HG02870 (cell line): ENCODE data around the gene OR2H2.

ENCODE experiments used
- ATAC-seq: cut with Tn5 transposase; IDR thresholded peaks from one replicate; pipeline ENCODE4 v1.9.1; 2021; ENCODE audit warnings: mild to moderate bottlenecking, moderate library complexity; ENCODE audit not compliant: unreplicated experiment

The OR2H2 gene

GRCh38 chr6:29590218-29590808, 5.4 kb downstream of the OR2H2 start:
- no peak for ATAC-seq

GRCh38 chr6:29591677-29592076, 6.8 kb downstream of the OR2H2 start:
- ATAC-seq = no peak

GRCh38 chr6:29593199-29593855, 8.4 kb downstream of the OR2H2 start:
- no peak for ATAC-seq

DNA sequence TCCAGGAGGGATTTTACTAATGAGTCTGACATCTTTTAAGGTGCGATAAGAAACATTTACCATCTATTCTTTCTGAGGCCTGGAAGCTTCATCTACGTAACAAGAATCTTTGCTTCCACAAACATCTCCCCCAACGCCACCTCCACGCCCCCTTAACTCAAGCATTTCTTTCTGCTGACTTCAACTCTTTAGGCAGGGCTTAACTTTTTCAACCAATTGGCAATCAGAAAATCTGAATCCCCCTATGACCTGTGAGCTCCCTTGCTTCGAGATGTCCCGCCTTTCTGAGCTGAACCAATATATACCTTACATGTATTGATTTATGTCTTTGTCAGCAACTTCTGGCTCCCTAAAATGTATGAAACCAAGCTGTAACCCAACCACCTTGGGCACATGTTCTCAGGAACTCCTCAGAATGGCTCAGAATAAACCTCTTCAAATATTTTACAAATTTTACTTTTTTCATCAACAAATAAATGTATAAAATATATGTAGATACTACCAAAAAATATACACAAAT, 11.5 kb downstream of the OR2H2 start:
- no peak for ATAC-seq

- no peak for ATAC-seq
Observed at GRCh38 chr6:29597184-29597583, 12.3 kb downstream of the OR2H2 start.

DNA sequence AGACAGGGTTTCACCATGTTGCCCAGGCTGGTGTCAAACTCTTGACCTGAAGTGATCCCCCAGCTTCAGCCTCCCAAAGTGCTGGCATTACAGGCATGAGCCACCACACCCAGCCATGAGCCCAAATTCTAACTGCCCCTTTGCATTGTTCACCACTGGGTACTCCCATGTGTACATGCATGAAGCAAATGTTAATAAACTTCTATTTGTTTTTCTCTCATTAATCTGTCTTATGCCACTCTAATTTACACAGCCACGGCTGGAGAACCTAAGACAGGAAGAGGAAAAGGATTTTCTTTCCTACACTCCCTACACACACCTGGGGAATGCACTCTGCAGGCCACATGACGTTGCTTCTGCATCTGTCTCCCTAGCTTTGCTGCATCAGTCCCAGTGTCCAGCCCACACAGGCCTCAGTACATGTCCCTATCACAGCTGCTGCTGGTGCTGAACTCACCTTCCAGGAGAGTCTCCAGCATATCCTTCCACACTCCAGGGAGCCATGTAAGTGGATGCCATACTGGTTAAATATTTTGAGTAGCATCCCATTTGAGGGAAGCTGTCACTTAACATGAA, 13.3 kb downstream of the OR2H2 start:
- no peak for ATAC-seq

DNA sequence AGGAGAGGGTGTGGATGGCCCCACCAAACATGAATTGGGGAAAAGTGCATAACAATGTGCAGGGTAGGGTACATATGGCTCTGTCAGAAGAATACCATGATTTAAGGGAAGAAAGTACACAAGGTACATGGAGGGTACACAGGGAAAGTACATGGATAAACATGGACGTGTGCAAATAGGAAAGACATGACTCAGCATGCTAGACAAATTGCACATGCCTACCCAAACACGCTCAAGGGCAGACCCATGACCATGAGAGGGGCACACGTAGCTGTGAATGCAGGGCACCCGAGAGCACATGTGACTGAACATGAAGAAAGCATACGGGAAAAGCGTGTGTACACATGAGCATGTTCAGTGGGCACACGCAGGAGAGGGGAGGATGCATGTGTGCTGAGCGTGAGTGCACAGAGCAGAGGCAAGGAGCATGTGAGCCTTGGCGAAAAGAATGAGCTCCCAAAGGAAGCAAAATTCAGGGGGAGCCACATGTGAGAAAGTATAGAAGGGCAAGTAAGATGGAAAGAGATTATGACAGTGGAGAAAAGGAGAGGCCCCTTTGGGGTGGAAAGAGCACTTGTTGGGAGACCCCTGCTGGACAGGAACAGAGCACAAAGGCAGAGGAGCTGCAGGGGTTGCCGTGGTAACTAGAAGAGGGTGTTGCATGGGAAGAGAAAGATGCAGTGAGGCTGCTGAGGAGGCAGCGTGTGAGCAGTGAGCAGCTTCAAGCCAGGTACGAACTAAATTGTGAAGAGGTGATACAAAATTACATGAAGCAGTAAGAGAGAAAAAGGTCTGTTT, 17.8 kb downstream of the OR2H2 start:
- no peak for ATAC-seq

DNA sequence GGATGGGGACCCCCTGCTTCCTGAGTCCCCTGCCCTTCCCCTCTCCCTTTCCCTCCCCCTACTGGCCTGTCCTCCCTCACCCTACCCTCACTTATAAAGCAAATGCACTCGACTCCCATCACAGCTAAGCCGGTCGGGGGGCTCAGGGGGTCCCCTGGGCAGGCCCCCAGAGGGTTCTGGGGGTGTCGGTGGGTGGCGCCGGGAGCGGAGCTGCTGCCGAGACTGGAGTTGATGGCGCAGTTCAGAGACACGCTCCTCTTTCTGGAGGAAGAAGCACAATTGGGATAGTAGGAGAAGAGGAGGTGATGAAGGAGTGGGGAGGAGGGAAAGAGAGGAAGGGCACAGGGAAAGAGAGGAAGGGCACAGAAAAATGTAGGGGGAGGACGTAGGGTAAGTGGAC, 18.5 kb downstream of the OR2H2 start:
- ATAC-seq = no peak

- ATAC-seq = no peak
Observed at GRCh38 chr6:29603930-29604329, 19.0 kb downstream of the OR2H2 start.

GRCh38 chr6:29608131-29608530, 23.2 kb downstream of the OR2H2 start:
- no peak for ATAC-seq

DNA sequence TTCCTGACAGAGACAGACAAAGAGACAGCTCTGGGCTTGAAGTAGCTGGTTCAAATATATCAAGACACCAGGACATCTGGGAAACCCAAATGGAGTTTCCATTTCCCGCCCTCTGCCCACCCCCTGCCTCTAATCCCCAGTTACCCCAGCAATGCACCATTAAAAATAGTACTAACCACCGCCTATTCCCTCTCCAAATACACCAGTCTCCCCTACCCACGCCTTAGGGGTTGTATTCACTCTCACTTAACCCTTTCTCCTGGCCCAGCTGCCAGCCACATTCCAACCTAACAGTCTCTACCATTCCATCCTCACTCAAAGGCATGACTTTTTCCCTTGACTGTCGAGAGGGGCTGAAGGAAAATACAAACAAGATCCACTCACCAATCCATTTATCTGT, 25.6 kb downstream of the OR2H2 start:
- no peak for ATAC-seq

GRCh38 chr6:29611426-29611825, 26.5 kb downstream of the OR2H2 start:
- ATAC-seq = no peak

DNA sequence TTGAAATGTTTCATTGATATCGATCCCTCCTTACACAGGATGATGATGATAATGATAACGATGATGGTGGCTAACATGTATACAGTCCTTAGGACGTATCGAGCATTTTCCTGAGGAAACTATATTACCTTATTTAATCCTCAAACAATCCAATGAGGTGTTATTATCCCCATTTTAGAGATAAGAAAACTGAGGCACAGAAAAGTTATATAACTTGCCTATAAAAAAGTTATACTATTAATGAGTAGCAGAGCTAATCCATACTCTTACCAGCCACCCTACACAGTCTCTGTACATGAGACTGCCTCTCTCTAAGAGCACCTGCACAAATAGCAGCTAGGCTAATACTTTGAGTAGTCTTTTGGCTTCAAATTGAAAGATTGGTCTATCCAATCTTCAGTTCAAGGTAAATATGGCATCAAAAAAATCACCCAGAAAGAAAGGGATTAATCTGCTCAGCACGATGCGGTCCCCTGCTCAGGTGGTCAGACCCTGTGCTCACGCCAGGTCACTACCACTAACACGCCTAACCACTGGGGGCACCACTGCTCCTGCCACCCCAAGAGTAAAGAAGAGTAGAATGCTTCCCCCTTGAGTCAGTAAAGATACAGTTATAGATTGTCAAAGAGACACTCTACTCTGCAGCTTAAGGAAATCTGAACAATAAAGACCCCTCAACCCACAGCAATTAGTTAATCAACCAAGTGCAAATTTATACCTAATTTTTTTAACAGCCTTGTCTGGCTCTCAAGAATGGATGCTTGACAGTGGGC, 33.0 kb downstream of the OR2H2 start:
- ATAC-seq = no peak

DNA sequence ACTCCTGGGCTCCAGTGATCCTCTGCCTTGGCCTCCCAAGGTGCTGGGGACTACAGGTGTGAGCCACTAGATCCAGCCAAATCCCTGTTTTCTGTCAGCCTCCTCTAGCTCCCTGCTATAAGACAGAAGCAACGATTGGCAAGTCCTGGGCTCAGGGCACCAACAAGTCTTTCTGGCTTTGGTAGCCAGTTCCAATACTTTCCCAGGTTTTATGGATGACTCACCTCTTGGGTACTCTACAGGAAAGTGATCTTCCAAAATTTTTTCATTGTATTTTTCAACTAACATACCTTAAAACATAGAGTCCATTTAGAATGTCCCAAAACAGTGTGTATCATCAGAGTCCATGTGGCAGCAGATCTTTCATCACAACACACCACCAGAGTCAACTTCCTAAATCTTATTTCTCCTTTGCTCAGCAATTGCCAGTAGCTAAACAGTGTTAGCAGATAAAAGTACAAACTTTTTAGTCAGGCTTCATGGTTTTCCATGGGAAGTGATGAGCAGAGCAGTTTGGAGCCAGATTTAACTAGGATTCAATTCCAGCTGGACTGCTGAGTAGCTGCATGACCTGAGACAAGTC, 34.7 kb downstream of the OR2H2 start:
- ATAC-seq = no peak

GRCh38 chr6:29620630-29621029, 35.7 kb downstream of the OR2H2 start:
- ATAC-seq = no peak

DNA sequence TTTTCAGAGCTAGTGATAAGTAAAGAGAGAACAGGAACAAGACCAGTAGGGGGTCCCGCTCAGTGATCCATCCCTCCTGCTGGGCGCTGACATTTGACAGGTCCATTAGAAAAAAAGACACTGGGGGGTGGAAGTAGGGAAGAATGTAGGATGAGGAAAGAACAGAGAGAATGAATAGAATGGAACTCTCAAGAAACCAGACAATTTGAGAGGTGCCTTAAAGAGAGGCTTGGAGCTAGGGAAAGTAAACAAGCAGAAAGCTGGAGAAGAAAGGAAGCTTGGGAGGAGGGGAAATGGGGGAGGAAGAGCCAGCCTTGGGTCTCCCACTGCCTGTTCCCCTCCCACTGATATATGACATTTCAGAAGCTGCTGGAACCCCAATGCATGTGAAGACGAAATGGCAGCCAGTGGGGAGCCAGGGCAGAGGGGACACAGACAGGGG, 39.6 kb downstream of the OR2H2 start:
- no peak for ATAC-seq

DNA sequence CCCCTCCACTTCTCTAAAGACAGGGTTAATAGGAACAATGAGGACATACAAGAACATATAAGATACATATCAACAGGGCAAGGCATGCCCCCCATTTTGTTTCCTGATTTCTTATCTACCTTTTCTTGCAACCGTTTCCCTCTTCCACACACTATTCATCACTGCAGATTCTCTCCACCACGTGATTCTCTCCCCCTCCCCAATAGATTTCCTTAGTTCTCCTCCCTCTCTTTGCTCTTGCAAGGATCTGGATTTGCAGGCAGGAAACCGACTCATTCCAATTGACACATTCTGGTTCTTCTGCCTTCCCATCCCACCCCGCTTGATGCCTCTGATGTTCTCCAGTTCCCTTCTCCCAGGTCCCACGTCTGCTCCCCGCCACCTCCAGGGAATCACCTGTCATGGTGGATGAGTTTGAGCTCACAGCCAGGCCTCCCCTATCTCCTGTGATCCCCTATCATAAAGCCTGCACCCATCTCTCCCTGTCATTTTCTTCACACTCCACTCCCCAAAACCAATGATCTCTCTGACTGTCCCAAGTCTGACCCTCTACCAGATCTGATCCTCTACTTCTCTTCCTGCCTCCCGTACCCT, 40.5 kb downstream of the OR2H2 start:
- ATAC-seq = no peak

DNA sequence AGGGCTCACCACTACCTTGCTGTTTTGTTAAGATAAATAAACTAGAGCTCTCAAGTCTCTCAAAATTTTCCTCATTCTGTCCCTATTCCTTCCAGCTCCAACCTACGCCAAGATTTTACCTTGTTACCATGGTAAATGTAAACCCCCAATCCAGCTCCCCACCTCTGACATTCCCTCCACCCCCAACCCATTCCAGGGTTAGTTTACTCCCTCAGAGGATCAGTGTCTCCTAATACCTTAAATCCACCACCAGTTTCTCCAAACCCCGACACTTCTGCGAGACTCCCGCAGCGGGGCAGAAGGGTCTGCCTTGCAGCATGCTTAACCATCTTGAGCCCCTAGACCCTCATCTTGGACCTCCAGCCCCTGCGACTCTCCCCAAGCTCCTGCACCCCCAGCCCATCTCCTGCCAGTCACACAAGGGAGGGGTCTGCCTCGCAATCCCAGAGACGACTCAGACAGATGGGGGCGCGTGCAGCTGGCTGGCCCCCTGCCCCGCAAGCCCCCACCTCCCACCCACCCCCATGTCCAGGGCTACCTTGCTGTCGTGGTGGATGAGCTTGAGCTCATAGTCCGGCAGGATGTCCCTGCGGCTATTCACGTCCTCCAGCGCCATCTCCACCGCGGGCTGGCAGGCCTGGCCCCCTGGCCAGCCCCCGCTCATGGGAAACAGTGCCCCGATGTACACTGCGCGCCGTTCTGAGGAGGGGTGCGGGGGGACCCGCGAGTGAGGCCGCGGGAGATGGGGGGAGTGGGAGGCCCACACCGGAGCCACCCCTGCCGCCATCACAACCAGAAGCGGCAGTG, 42.2 kb downstream of the OR2H2 start:
- no peak for ATAC-seq

- ATAC-seq = no peak
Observed at GRCh38 chr6:29627755-29628418, 43.0 kb downstream of the OR2H2 start.
